Right lobe of liver (tissue), 6 donors: ENCODE data around the gene WNT8A. TPM values are rescaled to one million over a fixed set of nuclear protein-coding genes. Genes with fewer than 3 reads are reported as not detected.
"Not testable (repeated sequence)": the region's sequence is repeated elsewhere in the genome, so short reads cannot be mapped to it uniquely, and the experiment has no call there.

Source experiments
- ATAC-seq, 4 donors: fragments of 200-7000 bp; cut with Tn5 transposase; one replicate each; pipeline ENCODE4 v1.9.1; 2020; ENCODE audit warnings: mild to moderate bottlenecking in 4 of 4, moderate library complexity in 4 of 4
- DNase-seq, 3 donors: peaks; one replicate each; pipeline ENCODE4 v3.0.0-alpha.2; 2020
- H3K27ac ChIP-seq, 3 donors: fragments of 200-600 bp; one replicate each; pipeline ENCODE4 v1.8.0; 2022
- H3K27me3 ChIP-seq, 2 donors: fragments of 200-600 bp; one replicate each; pipeline ENCODE4 v1.8.0; 2022
- H3K36me3 ChIP-seq, 4 donors: fragments of 200-600 bp; sonication (generic) in 1 of 4; one replicate each; pipeline versions ENCODE4 v1.5.1 to v1.8.0; 2017 to 2022; ENCODE audit warnings: control low read depth in 1 of 4
- H3K4me1 ChIP-seq, 4 donors: fragments of 200-600 bp; sonication (generic) in 1 of 4; one replicate each; pipeline versions ENCODE4 v1.5.1 to v1.8.0; 2017 to 2022; ENCODE audit warnings: control low read depth in 1 of 4
- H3K4me3 ChIP-seq, 3 donors: fragments of 200-600 bp; one replicate each; pipeline ENCODE4 v1.8.0; 2022
- H3K9me3 ChIP-seq, 4 donors: fragments of 200-600 bp; sonication (generic) in 1 of 4; one replicate each; pipeline versions ENCODE4 v1.5.1 to v1.8.0; 2017 to 2022; ENCODE audit warnings: control low read depth in 1 of 4
- POLR2A ChIP-seq: fragments of 450-650 bp; IDR thresholded peaks from one replicate; pipeline ENCODE4 v1.6.1; 2017; ENCODE audit warnings: antibody characterized with exemption, mild to moderate bottlenecking
- WGBS: methylation state at CpG from one replicate; pipeline ENCODE4 v1.1.6; 2018; ENCODE audit warnings: low coverage, low lambda C conversion rate; ENCODE audit not compliant: insufficient coverage; ENCODE audit errors: missing lambda C conversion rate; 5-methylcytosine and 5-hydroxymethylcytosine counted together
- intact Hi-C, 2 donors: fragments of 100-400 bp; cut with DNase I; formaldehyde crosslinking; loops; one replicate each; pipeline versions ENCODE4 v1.11.2 to v1.14.1; 2022
- total RNA-seq, 6 experiments: library from RNA; depleted of rRNA in 2 of 6; stranded (reverse); fragments of >200 nt in 2 of 6; fragmentation: NEBNext Ultra II Directional in 3 of 6; extraction: Animal tissue kit (Norgen Biotek cat#: 25700) in 3 of 6; gene quantifications; one replicate each; pipeline versions ENCODE4 v1.1.0 to v1.2.4, GENCODE V29; 2016 to 2023
- TF ChIP-seq, protein P1 (sequence below), 4 donors: fragments of 200-600 bp in 3 of 4; fragments of 450-650 bp in 1 of 4; IDR thresholded peaks; one replicate each; pipeline versions ENCODE4 v1.5.1 to v1.8.0; 2016 to 2022; ENCODE audit warnings: antibody characterized with exemption in 4 of 4, mild to moderate bottlenecking in 2 of 4
- donor health status: DM: no; HTN: yes; CAD: no.
- donor health status: DM: no; HTN: no; CAD: no.
- donor health status: DM: no; HTN: no; CAD: no.
- donor health status: DM: no; HTN: yes; CAD: no.
- donor health status: DM: no; HTN: yes; CAD: no.

WNT8A gene
- total RNA-seq, 6 experiments from 2014 or later = not detected

DNA sequence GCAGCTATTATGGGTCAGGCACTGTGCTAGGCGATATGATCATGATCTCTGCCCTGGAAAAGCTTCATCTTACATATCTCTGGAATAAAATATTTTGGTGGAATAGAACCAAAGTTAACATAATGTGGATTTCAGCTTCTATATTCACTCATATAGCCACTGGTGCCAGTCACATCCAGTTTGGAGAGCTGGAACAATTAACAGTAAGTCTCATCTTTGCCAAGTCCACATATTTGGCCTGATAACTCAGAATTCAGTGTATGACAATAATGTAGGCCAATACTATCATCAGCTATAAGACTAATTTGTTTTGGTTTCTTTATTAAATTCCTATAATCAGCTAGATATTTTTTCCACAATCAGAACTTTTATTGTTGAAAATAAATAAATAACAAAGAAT lies 45.0 kb upstream of the WNT8A start:
- DNase-seq (no peak), ATAC-seq (no peak)
- intact Hi-C loops = no loop called here
- no peaks in the 10 kb centered on the region for H3K36me3 ChIP-seq
- no peaks in the 10 kb centered on the region for H3K27me3 ChIP-seq
- H3K4me3 ChIP-seq = no peak overlapping the region
- peaks cover 0 to 2% (median 0%) of the 10 kb centered on the region in 4 donors for H3K4me1 ChIP-seq
- no peak overlapping the region for H3K27ac ChIP-seq
- TF ChIP-seq, protein P1, sequence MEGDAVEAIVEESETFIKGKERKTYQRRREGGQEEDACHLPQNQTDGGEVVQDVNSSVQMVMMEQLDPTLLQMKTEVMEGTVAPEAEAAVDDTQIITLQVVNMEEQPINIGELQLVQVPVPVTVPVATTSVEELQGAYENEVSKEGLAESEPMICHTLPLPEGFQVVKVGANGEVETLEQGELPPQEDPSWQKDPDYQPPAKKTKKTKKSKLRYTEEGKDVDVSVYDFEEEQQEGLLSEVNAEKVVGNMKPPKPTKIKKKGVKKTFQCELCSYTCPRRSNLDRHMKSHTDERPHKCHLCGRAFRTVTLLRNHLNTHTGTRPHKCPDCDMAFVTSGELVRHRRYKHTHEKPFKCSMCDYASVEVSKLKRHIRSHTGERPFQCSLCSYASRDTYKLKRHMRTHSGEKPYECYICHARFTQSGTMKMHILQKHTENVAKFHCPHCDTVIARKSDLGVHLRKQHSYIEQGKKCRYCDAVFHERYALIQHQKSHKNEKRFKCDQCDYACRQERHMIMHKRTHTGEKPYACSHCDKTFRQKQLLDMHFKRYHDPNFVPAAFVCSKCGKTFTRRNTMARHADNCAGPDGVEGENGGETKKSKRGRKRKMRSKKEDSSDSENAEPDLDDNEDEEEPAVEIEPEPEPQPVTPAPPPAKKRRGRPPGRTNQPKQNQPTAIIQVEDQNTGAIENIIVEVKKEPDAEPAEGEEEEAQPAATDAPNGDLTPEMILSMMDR (IDR thresholded peaks at IDR 0.05) = no peak
- no peak for TF ChIP-seq POLR2A
- no peaks in the 10 kb centered on the region for H3K9me3 ChIP-seq
- WGBS = 75% methylated on average over 1 of the region's 1 CpG

DNA sequence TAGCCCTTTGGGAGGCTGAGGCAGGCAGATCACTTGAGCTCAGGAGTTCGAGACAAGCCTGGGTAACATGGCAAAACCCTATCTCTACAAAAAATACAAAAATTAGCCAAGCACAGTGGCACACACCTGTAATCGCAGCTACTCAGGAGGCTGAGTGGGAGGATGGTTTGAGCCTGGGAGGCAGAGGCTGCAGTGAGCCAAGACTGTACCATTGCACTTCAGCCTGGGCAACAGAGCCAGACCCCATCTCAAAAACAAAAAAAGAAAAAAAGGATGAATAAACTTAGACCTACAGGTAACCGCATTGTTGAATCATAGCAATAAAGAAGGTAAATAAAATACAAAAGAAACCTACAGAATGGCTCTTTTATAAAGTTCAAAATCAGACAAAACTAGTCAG lies 38.5 kb upstream of the WNT8A start:
- H3K27me3 ChIP-seq, H3K9me3 ChIP-seq, H3K4me1 ChIP-seq, ATAC-seq, DNase-seq, intact Hi-C loops, H3K36me3 ChIP-seq, H3K27ac ChIP-seq, H3K4me3 ChIP-seq: not testable (repeated sequence)
- WGBS = 86% methylated on average over 3 of the region's 3 CpGs

DNA sequence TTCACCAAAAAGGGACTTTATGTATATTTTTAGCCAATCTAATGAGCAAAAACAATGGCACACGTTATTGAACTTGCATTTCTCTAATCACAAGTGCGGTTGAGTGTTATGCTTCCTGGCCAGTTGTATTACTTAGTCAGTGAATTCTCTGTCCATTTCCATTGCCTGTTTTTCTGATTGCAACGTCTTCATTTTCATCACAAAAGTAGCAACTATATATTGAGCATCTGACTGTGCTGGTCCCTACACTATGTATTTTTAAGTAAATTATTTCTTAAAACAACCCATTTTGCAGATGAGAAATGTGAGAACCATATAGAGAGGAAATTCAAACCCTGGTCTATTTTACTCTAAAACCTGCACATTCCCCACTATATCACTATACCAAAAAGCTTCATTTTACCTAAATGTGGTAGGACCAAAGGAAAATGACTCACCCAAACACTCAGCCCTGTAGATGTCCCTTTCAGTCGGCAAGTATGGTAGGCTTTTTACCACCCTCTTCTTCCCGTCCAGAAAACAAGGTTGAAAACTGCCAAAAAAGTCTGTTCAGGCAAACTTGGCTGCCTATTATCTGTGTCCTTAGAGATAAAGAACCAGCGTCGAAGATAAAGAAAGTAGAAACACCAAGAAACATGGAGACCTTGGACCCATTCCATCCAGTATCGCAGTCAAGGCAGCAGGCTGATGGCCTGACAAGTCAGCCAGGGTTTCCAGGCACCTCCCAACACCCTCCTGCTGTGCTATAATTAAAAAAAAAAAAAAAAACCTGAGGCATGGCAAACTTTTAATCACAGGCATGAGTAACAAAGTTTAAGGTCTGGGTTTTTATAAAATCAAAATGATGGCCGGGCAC lies 32.2 kb upstream of the WNT8A start:
- no peaks in the 10 kb centered on the region for H3K27me3 ChIP-seq
- no peaks in the 10 kb centered on the region for H3K36me3 ChIP-seq
- H3K9me3 ChIP-seq = no peaks in the 10 kb centered on the region
- TF ChIP-seq, protein P1 (IDR thresholded peaks at IDR 0.05) = no peak
- TF ChIP-seq POLR2A = no peak
- 41% methylated on average over 8 of the region's 9 CpGs for WGBS
- intact Hi-C loops = no loop called here
- H3K27ac ChIP-seq = no peak overlapping the region
- H3K4me1 ChIP-seq = no peaks in the 10 kb centered on the region
- H3K4me3 ChIP-seq = no peak overlapping the region
- ATAC-seq (no peak), DNase-seq (no peak)

DNA sequence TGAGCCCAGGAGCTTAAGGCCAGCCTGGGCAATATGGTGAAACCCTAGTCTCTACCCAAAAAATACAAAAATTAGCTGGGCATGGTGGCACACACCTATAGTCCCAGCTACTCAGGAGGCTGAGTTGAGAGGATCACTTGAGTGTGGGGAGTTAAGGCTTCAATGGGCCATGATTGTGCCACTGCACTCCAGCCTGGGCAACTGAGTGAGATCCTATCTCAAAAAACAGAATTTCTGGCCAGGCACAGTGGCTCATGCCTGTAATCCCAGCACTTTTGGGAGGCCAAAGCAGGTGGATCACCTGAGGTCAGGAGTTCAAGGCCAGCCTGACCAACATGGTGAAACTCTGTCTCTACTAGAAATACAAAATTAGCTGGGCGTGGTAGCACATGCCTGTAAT lies 31.1 kb upstream of the WNT8A start:
- H3K27me3 ChIP-seq, DNase-seq, intact Hi-C loops, H3K9me3 ChIP-seq, H3K4me1 ChIP-seq, H3K36me3 ChIP-seq, H3K27ac ChIP-seq, H3K4me3 ChIP-seq, ATAC-seq: not testable (repeated sequence)
- WGBS = 83% methylated on average over 1 of the region's 1 CpG

DNA sequence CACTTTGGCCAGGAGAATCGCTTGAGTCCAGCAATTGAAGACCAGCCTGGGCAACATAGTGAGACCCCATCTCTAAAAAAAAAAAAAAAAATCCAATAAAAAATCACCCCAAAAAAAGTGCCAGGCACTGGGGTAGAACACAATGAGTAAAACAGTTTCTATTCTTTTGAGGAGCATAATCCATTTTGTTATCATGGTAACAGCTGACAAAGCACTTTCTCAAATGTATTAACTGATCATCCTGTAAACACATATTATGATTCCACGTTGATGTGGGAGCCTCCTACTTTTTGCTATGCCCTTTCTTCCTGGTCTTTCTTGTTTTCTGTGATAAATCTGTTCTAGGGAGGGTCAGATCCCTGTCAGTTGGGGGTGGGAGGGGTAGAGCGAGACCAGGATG lies 30.3 kb upstream of the WNT8A start:
- Histone ChIP-seq H3K9me3 (no peaks in the 10 kb centered on the region), H3K27ac (no peak overlapping the region), H3K36me3 (no peaks in the 10 kb centered on the region), H3K27me3 (no peaks in the 10 kb centered on the region), H3K4me3 (no peak overlapping the region), H3K4me1 (no peaks in the 10 kb centered on the region)
- no peak for ATAC-seq
- intact Hi-C loops = no loop called here
- no peak for DNase-seq
- TF ChIP-seq POLR2A = no peak
- TF ChIP-seq, protein P1 (IDR thresholded peaks at IDR 0.05) = no peak
- WGBS = 42% methylated on average over 3 of the region's 3 CpGs
